ENCODE results near the gene GPC4.

Gene GPC4

DNA sequence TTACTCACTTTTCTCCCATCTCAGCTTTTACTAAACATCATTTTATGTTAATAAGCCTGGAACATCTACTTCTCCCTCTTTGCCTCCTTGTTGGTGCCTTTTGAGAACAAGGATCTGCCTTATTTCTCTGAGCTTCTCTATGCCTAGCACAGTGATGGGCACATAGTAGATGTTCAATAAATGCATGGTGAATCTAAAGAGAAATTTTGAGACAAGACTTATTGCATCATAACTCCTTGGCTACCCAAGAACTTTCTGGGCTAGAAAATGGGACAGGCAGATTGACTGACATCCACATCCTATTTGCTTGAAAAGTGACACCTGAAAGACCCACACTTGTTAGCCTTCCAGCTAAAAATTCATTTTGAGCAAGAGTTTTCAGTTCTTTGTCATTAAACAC, 109.9 kb downstream of the GPC4 start:
- no peak overlapping the region for H3K4me3 ChIP-seq (replicated peaks in 1 of 2; ENCODE audit: low read depth in 2 of 2, low read length in 2 of 2)
- TF ChIP-seq, protein P1, sequence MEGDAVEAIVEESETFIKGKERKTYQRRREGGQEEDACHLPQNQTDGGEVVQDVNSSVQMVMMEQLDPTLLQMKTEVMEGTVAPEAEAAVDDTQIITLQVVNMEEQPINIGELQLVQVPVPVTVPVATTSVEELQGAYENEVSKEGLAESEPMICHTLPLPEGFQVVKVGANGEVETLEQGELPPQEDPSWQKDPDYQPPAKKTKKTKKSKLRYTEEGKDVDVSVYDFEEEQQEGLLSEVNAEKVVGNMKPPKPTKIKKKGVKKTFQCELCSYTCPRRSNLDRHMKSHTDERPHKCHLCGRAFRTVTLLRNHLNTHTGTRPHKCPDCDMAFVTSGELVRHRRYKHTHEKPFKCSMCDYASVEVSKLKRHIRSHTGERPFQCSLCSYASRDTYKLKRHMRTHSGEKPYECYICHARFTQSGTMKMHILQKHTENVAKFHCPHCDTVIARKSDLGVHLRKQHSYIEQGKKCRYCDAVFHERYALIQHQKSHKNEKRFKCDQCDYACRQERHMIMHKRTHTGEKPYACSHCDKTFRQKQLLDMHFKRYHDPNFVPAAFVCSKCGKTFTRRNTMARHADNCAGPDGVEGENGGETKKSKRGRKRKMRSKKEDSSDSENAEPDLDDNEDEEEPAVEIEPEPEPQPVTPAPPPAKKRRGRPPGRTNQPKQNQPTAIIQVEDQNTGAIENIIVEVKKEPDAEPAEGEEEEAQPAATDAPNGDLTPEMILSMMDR (IDR thresholded peaks at IDR 0.05; ENCODE audit: low read depth, low read length), result no peak
- no peak for DNase-seq (ENCODE audit: low read depth in 2 of 2)

DNA sequence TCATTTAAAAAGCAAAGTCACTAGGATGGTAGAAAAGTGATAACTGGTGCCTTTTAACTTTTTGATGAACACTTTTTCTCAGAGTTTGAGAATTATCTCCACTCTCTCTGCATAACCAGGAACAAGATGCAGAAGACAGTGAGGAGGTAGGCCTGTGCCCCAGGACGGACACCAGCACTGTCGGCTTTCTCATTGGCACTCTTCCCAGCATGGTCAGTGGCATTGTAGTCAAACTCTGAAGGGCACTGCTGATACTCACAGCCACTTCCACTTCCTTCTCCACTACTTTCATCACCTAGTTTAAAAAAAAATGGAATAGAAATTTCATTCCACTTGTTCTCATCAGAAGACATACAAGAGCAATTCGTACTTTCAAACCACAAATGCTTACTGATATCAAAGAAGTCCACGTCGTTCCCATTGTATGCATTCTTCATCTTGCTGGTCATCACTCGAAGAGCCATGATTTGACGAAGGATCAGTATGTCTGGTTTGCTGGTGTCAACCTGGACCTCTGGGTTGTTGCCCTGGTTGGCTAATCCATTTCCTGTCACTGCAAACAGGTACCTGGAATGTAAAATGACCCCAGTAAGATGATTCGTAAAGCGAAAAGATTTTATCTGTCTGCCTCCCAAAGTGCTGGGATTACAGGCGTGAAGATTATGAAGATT, 112.4 kb downstream of the GPC4 start:
- no peak overlapping the region for H3K4me3 ChIP-seq (replicated peaks in 1 of 2; ENCODE audit: low read depth in 2 of 2, low read length in 2 of 2)
- TF ChIP-seq, protein P1 (IDR thresholded peaks at IDR 0.05; ENCODE audit: low read depth, low read length), result no peak
- no peak for DNase-seq (ENCODE audit: low read depth in 2 of 2)

DNA sequence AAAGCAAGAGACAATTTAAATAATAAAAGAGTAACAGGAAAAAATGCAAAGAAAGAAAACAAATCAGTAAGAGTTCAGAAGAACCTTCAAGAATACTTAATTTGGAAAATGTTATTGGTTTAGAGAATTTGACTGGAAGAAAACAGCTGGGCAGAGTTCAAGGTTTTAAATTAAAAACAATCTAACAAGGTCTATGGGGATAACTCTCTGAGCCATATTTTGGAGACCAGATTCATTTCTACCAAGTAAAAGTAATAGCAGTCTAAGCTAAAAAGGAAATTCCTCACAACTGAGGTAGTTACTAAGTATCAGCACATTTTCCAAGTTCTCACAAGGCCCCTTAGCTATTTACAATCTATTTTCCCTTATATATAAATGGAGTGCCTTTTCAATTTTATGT, 114.7 kb downstream of the GPC4 start:
- TF ChIP-seq, protein P1 (IDR thresholded peaks at IDR 0.05; ENCODE audit: low read depth, low read length), result no peak
- H3K4me3 ChIP-seq (replicated peaks in 1 of 2; ENCODE audit: low read depth in 2 of 2, low read length in 2 of 2), result no peak overlapping the region

DNA sequence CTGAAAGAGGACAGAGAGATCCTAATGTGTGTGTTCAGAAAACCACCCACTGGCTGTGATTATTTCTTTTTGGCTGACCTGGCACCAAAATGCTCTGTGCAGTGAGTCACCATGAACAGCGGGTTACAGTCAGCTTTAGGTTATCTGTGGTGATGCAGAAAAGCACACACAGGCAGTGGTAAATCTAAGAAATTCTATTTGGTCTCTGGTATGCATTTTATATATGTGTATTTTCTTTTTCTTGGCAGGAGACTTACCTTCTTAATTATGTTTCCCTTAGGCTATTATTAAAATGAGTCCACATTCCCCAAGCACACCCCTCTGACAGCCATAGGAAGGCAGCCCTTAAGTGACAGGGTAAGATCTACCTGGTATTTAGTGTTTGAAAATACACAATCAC, 118.0 kb downstream of the GPC4 start:
- no peak overlapping the region for H3K4me3 ChIP-seq (replicated peaks in 1 of 2; ENCODE audit: low read depth in 2 of 2, low read length in 2 of 2)
- peak; percentile 4 to 22 for DNase-seq (ENCODE audit: low read depth in 2 of 2)
- TF ChIP-seq, protein P1 (IDR thresholded peaks at IDR 0.05; ENCODE audit: low read depth, low read length), result no peak

More for the DNA sequence above, 114.7 kb downstream of the GPC4 start:
- DNase-seq (ENCODE audit: low read depth in 2 of 2), result no peak

DNA sequence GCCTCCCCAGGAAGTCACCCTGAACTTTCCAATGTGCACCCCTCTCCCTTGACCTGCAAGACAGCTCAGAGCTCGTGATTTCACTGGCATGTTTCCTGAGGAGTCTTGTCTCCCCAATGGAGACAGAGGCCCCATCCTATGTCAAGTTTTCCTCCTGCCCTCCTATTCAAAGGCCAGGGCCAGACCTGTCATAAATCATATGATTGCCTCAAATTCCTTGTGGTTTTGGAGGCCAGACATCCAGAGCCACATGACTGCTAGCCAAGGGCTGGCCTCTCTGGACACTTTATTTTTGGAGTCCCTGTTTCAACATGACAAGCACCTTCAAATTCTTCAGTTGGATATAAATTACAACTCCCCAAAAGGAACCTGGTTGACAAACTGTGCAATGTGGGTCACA, 121.2 kb downstream of the GPC4 start:
- TF ChIP-seq, protein P1 (IDR thresholded peaks at IDR 0.05; ENCODE audit: low read depth, low read length), result no peak
- DNase-seq (ENCODE audit: low read depth in 2 of 2), result no peak
- H3K4me3 ChIP-seq (replicated peaks in 1 of 2; ENCODE audit: low read depth in 2 of 2, low read length in 2 of 2), result no peak overlapping the region

DNA sequence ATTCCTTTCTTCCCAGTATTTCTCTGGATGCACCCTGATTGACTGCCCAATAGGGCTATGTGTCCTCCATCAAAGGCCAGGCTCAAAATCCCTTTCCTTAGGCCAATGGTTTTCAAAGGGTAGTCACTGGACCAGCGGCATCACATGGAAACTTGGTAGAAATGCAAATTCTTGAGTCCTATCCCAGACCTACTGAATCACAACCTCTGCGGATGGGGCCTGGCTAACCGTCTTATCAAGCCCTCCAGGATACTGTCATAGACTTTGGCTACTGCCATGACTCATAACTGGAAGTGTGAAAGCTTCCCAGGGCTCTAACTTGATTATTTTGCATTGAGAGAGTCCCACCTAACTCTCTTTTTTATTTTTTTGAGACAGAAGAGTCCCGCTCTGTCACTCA, 125.2 kb downstream of the GPC4 start:
- no peak overlapping the region for H3K4me3 ChIP-seq (replicated peaks in 1 of 2; ENCODE audit: low read depth in 2 of 2, low read length in 2 of 2)
- DNase-seq (ENCODE audit: low read depth in 2 of 2), result no peak
- TF ChIP-seq, protein P1 (IDR thresholded peaks at IDR 0.05; ENCODE audit: low read depth, low read length), result no peak

DNA sequence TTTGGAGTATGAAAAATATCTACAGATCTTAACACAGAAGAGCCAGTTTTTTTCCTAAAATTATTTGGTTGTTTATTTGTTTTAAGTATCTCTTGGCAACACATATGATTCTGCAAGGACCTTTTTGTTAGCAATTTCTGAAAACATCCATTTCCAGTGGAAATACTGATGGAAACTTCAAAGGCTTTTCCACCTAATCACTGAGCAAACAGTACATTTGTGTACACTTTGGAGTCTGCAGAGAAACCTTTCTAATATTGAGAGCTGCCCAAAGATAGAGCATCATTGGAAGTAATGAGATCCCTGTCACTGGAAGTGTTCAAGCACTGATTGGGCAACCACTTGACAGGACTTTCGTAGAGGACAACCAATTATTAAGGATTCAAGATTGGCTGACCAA, 127.4 kb downstream of the GPC4 start:
- DNase-seq (ENCODE audit: low read depth in 2 of 2), result no peak
- TF ChIP-seq, protein P1 (IDR thresholded peaks at IDR 0.05; ENCODE audit: low read depth, low read length), result no peak
- no peak overlapping the region for H3K4me3 ChIP-seq (replicated peaks in 1 of 2; ENCODE audit: low read depth in 2 of 2, low read length in 2 of 2)

Measured in cardiac fibroblast (primary cell).